Stimulated activated CD4-positive, alpha-beta T cell treated with anti-CD3 and anti-CD28 coated beads, Interleukin-12 subunit alpha, Interleukin-12 subunit beta, amount 100 ng/mL, for 4 hours (primary cell): ENCODE data around the gene ABCC12.
"Not testable (repeated sequence)": the region's sequence is repeated elsewhere in the genome, so short reads cannot be mapped to it uniquely, and the experiment has no call there.

Experiments used
- DNase-seq: peaks from one replicate; pipeline ENCODE4 v3.0.0-alpha.2; 2020

ABCC12 gene

DNA sequence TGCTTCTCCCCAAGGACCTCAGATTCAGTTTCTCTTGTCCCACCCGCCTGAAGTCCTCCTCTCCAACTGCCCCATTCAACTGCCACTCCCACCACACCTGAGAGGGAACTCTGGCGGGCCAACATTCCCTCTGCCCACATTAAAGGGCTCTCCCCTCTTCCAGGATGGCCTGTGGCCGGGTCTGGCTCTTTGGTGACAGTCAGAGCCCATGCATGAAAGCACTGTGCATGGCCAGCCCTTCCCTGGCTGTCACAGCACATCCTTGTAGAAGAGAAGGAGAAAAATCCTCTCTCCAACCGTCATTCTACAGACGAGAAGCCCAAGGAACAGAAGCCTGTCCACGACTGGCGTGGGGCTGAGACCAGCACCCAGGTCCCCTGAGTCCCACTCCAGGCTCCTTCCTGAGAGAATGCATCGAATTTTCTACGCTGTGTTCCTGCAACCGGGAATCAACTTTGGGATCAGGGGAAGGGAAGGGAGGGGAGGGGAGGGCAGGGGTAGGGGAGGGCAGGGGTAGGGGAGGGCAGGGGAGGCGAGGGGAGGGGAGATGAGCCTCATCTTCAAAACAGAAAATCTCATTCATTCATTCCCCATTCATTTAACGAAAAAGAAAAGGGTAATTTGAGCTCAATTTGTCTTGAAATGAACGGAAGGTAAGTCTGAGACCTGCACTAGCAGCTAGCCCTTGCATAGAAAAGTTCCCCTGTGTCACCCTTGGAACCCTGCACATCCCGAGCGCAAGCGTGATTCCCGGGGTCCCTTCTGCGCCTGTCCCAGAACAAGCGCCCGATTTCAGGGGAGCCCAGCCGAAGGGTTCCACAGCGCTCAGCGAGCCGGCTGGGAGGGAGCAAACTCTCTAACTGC lies at the start of gene ABCC12:
Gene ABCC12 (minus strand): TSS at position 68 of the 864 bp plus-strand sequence. CDS start 9,569 bp downstream, outside the sequence.
- DNase-seq = no peak

GRCh38 chr16:48204825-48205151 lies 49.0 kb upstream of the ABCC12 start:
- no peak for DNase-seq

- no peak for DNase-seq
Measured at GRCh38 chr16:48203974-48204824, 48.4 kb upstream of the ABCC12 start.

- DNase-seq = no peak
Measured at GRCh38 chr16:48201515-48202201, 45.9 kb upstream of the ABCC12 start.

DNA sequence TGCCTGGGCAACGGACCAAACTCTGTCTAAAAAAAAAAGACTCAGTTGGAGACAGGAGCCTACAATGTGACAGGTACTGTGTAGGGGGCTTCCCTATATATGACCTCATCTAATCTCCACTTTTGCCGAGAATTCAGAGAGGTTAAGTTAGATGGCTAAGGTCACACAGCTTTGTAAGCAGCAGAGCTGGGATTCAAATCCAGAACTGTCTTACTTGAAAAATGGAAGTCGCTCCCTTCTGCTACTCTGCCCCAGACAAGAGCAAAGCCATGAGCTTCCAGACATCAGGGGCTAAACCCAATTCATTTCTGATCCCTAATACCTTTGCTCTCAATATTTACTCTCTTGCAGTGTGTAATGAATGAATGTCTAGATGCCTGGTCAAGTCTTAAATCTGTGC lies 41.5 kb upstream of the ABCC12 start:
- no peak for DNase-seq

GRCh38 chr16:48194828-48195556 lies 39.2 kb upstream of the ABCC12 start:
- DNase-seq = no peak

GRCh38 chr16:48193846-48194245 lies 38.1 kb upstream of the ABCC12 start:
- DNase-seq = no peak

DNA sequence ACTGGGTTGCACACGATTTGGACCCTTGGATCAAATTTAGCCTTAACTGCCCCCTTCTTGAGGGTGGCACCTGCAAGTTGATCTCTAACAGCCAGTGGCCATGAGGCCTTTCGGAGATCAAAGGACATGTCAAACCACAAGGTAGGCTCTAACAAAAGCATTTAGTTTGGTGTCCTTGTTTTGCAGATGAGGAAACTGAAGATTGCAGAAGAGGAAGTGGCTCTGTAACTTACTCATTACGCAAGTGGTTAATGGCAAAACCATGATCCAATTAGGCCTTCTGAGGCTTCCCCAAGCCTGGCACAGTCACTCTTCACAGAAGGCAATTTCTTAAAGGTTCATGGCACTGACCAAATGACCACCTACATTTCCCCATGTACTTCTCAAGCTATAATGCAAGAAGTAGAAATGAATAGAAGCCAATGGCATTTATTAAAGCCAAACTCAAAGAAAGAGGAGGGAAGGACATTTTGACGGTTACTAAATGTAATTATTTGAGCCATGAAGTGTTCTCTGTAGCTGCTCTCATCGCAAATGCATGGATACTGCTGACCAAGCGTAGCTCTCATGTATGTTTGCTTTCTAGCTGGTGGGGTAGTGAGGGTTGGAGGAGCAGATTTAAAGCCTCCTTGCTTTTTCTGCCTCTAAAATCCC lies 32.8 kb upstream of the ABCC12 start:
- DNase-seq = no peak

DNA sequence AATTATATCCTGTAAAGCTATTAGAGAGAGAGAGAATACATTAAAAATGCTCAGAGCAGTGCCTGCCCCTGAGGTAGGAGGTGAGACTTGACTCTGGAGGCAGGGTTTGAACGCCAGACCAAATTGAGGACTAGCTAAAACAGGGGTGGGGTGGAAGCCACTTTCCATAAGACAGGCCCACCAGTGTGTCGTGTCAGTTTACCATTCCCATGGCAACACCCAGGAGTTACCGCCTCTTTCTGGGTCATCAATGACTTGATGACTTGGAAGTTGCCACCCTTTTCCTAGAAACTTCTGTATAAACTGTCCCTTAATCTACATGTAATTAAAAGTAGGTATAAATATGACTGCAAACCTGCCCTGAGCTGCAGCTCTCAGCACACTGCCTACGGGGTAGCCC lies 32.0 kb upstream of the ABCC12 start:
- DNase-seq = no peak

DNA sequence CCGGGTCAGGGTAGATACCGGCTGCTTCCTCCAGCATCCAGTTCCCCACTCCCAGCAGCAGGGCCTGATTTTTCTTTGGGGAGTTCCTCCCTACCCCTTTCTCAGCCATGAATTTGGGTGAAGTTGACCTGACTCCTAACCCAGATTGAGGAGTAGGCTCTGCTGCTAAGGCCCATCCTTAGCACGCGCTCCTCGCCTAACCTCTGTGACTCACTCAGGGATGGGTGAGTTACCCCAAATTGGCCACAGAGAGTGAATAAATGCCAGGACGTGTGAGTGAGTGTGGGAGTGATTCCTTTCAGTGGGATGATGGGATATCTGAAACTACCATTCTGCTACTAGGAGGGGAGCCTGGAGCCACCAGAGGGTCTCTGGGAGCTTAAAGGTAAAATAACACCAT lies 28.9 kb upstream of the ABCC12 start:
- no peak for DNase-seq

DNA sequence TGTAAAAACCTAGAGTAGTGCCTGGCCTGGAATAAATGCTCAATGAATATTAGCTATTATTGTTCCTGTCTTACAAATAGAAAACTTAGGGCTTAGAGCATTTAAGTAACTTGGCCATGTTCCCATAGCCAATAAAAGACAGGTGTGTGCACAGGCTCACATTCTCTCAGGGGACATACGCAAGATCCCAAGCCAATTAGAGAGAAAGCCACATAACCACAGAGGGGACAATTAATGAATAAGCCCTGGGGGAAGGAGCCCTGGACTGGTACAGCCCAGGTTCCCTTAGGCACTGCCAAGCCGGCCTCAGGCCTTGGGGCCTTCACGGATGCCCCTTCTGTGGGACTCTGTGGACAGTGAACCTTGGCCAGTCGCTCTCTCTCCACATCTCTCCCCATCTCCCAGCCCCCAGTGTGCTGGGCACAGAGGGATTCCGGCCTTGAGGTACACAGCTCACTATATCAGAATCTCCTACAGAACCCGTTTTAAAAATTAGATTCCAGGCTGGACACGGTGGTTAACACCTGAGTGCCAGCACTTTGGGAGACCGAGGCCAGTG lies 27.3 kb upstream of the ABCC12 start:
- no peak for DNase-seq

- DNase-seq = not testable (repeated sequence)
Measured at GRCh38 chr16:48181746-48182520, 26.1 kb upstream of the ABCC12 start.

DNA sequence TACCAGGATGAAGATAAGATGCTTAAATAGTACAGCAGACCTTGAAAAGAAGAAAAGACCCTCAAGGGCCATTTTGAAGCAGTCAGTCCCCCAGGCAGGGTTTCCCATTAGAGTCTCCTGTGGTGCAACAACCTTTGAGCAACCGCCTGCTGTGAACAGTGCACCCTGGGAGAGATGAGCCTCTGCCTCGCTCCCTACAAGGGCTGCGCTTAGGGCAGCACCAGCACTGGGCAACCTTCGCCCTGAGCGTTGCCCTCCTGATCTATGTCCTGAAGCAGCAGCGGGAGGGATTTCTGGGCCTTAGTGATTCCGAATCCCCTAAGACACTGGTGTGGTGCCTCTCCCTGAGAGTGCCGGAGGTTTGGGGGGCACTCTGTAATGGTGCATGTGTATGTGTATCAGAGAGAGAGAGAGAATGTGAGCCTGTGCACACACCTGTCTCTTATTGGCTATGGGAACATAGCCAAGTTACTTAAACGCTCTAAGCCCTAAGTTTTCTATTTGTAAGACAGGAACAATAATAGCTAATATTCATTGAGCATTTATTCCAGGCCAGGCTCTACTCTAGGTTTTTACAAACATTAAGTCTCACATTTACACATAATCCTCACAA lies 25.2 kb upstream of the ABCC12 start:
- DNase-seq = no peak

DNA sequence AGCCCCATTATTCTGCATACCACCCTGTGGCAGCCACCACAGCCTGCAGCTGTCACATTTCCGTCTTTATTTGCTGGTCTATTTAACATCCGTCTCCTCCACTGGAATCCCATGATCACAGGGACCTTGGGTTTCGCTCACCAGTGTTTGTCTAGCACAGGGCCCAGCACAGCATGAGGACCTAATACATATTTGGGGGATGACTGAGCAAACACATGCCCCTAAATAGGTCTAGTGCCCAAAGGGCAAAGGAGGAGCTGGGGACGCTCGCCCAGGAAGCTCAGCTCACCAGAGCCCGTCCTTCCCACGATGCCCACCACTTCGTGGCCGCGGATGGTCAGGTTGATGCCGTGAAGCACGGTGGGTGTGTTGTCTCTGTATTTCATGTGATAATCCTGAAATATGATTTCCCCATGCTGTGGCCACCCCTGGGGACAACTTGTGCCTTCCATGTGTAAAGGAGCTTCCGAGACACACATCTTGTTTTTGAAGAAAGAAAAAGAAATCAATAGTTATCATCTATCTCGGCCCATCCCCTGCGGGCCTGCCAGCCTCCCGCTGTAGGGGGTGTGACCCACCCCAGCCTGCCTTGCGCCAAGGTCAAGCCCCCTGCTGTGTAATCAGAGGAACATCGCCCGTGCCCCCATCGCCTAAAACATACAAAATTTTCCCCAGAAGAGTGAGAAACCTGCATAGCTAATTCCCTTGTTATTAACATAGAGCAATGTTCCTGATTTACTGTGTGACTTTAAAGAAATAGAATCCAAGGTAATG lies 21.0 kb upstream of the ABCC12 start:
- DNase-seq = no peak

DNA sequence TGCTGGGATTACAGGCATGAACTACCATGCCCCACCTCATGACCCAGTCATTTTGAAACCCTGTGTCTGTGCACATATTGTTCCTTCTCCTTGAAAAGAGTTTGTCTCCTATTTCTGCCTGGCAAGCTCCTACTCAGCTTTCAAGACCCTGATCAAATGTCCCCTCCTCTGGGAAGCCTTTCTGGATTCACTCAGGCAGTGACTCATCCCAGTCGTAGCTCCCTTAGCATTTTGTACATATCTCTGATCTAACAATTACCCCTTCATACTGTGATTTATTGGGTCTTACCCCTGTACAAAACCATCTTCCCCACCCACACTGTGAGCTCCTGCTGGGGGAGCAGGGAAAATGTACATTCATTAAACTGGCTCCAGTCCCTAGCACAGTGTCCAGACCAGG lies 18.1 kb upstream of the ABCC12 start:
- no peak for DNase-seq

GRCh38 chr16:48172682-48173081 lies 16.9 kb upstream of the ABCC12 start:
- DNase-seq = no peak

- no peak for DNase-seq
Measured at GRCh38 chr16:48169896-48170295, 14.1 kb upstream of the ABCC12 start.

- DNase-seq = no peak
Measured at GRCh38 chr16:48168075-48168474, 12.3 kb upstream of the ABCC12 start.

- DNase-seq = not testable (repeated sequence)
Measured at GRCh38 chr16:48166617-48167016, 10.8 kb upstream of the ABCC12 start.
